ENCODE data around the gene GC.

GC gene, protein sequence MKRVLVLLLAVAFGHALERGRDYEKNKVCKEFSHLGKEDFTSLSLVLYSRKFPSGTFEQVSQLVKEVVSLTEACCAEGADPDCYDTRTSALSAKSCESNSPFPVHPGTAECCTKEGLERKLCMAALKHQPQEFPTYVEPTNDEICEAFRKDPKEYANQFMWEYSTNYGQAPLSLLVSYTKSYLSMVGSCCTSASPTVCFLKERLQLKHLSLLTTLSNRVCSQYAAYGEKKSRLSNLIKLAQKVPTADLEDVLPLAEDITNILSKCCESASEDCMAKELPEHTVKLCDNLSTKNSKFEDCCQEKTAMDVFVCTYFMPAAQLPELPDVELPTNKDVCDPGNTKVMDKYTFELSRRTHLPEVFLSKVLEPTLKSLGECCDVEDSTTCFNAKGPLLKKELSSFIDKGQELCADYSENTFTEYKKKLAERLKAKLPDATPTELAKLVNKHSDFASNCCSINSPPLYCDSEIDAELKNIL

DNA sequence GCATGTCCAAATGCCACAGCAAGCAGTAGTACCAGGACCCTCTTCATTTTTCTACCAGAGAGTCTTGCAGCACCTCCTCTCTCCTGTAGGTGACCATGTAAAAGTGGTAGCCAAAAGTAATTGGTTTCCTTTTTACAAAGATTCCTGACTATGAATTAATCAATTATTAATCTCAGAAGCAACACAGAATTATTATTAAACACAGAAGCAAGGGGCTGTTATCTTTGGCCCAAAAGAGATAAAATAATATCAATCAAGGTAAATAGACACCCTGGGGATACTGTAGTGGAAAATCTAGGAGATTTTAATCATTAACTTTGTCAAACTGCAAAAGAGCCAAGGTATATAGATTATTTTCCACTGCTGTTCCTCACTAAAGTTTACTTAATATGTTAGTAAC lies at the start of gene GC:
TSS of gene GC (minus strand) at position 108 of the 400 bp plus-strand sequence. CDS start at position 47, 61 bp downstream.
- no peak for TF ChIP-seq GATA3 (IDR thresholded peaks at IDR 0.05; ENCODE audit: low read depth, low read length)

DNA sequence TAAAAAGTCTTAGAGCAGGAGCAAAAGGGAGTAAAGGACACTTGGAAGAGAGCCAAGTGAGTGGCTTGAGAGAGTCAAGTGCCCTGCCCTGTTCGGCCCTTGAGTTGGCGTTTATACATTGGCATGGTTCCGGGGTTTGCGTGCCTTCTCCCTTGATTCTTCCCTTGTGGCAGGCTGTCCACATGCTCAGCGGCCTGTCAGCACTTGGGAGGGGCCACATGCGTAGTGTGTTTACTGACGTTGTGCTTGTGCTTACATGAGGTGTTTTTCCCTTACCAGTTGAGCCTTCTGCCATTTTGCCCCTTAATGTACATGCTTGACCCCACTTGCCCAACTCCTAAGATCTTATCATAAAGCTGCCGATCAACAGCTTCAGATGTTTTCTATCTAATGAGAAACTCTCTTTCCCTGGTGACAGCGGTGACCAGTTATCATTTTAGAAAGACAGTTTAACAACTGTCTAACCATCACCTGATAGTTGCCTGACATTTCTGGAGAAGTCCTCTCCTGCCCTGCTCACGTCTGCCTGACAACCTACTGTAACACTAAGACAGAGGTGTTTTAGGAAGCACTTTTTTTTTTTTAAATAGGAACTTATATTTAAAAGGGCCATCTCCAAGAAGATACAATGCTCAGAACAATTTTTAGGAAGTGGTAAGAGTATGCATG lies 49.5 kb upstream of the GC start:
- TF ChIP-seq GATA3 (IDR thresholded peaks at IDR 0.05; ENCODE audit: low read depth, low read length) (no peak), GATA2 (IDR thresholded peaks at IDR 0.05; ENCODE audit: low read depth, low read length) (no peak)

DNA sequence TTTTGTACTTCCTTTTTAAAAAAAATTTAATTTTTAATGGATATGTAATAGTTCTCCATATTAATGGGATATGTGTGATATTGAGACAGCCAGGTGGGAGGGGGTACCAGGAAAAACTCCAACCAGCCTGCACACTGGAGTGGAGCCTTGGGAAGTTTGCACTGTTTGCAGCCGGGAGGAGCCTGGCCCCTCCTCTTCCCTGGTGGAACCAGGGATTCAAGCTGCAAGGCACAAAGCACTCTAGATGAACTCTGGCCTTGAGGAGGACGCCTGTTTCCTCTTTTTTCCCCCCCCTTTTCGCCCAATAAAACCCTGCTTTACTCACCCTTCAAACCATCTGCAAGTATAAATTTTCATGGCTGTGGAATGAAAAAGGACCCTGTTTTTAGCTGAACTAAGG lies 48.2 kb upstream of the GC start:
- TF ChIP-seq GATA2 (IDR thresholded peaks at IDR 0.05; ENCODE audit: low read depth, low read length), result no peak
- no peak for TF ChIP-seq GATA3 (IDR thresholded peaks at IDR 0.05; ENCODE audit: low read depth, low read length)

DNA sequence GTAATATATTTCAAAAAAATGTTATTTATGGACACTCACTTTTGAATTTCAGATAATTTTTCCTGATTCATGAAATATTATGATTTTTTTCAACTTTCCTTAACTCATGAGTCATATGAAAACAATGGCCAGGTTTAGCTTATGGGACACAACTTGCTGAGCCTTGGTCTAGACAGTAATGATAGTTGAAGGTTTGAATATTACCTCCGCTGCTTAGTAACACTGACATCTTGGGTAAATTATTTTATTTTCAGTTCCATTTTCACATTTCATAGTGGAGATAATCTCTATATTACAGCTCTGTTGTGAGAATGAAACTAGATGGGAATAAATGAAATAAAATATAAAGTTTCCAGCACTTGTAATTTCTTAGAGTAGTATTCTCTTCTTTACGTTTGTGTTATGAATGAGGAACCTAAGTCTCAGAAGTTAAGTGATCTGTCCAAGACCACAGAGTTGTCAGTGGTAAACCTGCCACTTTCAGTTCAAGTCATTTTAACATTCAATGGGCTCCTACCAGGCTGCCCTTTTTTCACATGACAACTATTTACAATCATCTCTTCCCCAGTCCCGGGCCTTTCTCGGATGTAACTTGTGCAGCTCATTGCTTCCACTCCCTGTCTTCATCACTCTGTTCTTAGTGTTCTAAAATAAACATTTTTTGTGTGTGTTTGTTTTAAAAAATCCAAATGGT lies 46.8 kb upstream of the GC start:
- no peak for TF ChIP-seq GATA3 (IDR thresholded peaks at IDR 0.05; ENCODE audit: low read depth, low read length)
- TF ChIP-seq GATA2 (IDR thresholded peaks at IDR 0.05; ENCODE audit: low read depth, low read length), result no peak

DNA sequence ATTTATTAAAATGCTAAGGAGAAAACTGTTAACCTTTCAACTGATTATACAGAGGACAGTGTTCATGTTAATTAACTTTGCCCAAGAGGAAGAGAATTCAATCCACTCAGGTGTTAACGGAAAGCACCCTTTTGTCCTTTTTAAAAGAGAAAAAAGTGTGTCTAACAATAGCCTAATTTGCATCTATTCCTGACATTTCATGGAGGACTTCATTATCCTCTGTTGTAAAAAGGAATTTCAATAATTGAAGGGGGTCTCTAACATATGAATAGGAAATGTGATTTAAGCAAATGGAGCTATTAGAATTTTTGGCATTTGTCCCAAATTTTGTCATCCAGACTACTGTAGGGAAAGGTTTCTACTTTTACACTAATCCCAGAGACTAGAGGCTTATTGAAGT lies 44.6 kb upstream of the GC start:
- no peak for TF ChIP-seq GATA2 (IDR thresholded peaks at IDR 0.05; ENCODE audit: low read depth, low read length)
- TF ChIP-seq GATA3 (IDR thresholded peaks at IDR 0.05; ENCODE audit: low read depth, low read length), result no peak

DNA sequence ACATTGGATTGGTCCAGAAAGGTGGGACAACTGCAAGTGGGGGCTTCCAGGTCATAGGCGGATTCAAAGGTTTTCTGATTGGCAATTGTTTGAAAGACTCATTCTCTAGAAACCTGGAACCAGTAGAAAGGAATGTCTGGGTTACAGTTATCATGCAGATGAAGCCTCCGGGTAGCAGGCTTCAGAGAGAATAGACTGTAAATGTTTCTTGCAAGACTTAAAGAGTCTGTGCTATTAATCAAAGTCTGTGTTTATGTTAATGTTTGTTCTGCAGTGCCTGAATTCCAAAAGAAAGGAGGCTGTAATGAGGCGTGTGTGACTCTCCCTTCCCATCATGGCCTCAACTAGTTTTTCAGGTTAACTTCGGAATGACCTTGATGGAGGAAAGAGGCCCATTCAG lies 43.9 kb upstream of the GC start:
- TF ChIP-seq GATA2 (IDR thresholded peaks at IDR 0.05; ENCODE audit: low read depth, low read length) (no peak), GATA3 (IDR thresholded peaks at IDR 0.05; ENCODE audit: low read depth, low read length) (no peak)

DNA sequence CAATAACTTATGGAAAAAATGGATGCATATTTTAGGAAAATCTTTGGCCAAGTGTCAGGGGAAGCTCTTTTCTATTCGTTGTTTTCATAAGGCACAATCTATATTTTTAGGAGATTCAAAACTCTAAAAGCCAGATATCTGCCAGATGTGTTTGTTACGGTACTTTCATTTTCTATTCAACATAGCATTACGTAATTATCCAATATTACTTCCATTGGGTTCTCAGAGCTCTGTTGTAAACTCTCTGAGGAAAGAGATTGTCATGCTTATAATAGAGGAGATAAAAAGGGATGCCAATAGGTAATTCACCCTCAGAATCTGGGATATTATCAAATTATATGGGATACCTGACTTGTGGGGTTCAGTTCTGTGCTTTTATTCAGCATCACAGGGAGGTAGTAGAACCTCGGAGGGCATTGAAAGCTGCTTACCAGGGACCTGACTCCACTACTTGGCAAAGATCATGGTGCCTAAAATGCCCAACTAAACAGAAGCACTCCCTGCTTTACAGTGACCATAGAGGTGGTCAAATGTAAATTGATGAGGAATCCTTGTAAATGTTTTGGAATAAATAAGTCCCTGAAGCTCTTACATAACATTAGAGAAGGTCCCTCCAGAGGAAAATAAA lies 32.9 kb upstream of the GC start:
- TF ChIP-seq GATA3 (IDR thresholded peaks at IDR 0.05; ENCODE audit: low read depth, low read length) (no peak), GATA2 (IDR thresholded peaks at IDR 0.05; ENCODE audit: low read depth, low read length) (no peak)

DNA sequence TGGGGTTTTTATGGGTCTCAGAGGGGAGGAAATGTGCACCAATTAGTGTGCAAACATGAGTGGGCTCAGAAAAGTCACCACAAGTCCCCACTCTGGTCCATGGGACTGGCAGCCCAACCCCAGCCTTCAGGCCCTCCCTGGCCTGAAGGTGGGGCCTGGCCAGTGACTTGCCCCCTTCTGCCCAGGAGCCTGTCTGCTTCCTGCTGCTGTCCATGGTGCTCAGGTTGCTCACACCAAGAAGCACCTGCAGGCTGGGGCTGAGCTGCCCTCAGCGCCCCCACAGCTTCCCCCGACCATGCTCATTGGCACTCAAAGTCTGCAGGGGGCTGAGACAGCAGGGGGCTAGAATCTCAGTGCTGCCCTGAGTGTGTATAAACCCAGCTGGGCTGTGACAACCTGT lies 30.6 kb upstream of the GC start:
- TF ChIP-seq GATA3 (IDR thresholded peaks at IDR 0.05; ENCODE audit: low read depth, low read length) (no peak), GATA2 (IDR thresholded peaks at IDR 0.05; ENCODE audit: low read depth, low read length) (no peak)

DNA sequence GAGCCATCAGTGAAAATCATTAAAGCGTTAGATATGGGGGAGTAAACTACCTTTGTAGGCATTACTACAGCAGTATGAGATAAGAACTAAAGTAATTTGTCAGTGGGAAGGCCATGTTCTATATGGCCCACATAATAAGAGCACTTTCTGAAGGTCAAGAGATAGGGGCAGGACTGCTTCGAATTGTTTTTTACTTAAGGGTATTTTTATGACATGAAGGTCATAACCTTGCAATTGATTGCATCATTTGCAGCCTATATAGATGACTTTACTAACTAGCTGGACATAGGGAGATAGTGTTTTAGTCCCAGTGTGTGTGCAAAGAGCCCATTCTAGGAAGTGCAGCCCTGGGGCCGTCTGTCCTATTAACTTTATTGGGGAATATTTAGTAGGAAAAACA lies 23.6 kb upstream of the GC start:
- TF ChIP-seq GATA2 (IDR thresholded peaks at IDR 0.05; ENCODE audit: low read depth, low read length), result no peak
- no peak for TF ChIP-seq GATA3 (IDR thresholded peaks at IDR 0.05; ENCODE audit: low read depth, low read length)

DNA sequence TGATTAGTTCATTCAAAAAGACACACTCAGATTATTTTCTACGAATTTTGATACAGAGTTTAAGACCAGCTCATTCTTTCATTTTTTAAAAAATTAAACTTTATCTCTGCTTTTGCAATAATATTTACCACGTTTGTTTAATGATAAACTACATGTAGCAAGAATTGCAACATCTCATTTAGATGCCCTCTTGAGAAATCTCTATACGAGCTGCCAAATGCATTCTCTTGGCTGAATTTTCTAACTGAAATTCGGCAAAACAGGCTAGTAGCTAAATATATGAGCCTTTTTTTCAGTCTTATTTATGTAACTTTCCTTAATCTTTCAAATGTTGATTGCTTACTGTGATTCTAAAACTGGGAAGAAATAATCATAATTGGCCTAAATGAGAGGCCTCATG lies 2.1 kb upstream of the GC start:
- no peak for TF ChIP-seq GATA3 (IDR thresholded peaks at IDR 0.05; ENCODE audit: low read depth, low read length)
- no peak for TF ChIP-seq GATA2 (IDR thresholded peaks at IDR 0.05; ENCODE audit: low read depth, low read length)

DNA sequence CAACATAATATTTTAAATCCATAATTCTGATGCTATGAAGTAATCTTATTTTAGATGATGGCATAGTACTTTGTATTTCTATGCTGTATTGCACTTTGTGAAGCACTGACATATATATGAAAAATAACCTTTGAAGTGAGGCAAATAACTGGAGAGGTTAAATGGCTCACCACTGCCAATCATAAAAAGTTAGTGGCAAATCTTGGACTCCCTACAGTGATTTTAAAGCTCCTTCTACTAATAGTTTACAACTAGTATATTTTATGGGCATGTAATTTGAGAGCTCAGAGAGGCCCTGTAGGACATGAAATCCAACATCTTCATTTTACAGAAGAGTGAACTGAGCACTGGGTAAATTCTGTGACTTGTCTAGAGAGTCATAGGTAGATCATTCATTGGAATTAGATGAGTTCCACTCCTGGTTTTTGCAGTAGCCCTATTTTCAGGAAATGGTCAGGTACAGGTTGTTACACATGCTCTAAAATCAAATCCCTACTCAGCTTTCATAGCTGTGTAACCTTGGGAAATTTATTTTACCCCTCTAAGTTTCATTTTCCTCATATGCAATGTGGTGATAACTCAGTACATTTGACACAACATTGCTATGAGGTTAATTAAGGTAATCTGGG lies 804 bp upstream of the GC start:
- TF ChIP-seq GATA3 (IDR thresholded peaks at IDR 0.05; ENCODE audit: low read depth, low read length) (no peak), GATA2 (IDR thresholded peaks at IDR 0.05; ENCODE audit: low read depth, low read length) (no peak)

DNA sequence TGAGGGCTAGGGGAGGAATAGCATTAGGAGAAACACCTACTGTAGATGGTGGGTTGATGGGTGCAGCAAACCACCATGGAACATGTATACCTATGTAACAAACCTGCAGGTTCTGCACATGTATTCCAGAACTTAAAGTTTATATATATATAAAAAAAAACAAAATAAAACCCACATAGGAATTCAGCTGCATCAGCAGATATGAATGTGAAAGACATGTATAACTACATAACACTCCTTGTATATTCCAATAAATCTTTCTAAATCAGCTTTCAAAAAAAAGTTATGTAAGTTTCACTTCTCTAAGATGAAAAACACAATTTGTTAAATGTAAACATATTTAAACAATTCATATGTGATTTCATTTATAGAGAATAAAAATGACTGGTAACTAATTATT lies 6.0 kb downstream of the GC start:
- TF ChIP-seq GATA3 (IDR thresholded peaks at IDR 0.05; ENCODE audit: low read depth, low read length) (no peak), GATA2 (IDR thresholded peaks at IDR 0.05; ENCODE audit: low read depth, low read length) (no peak)

DNA sequence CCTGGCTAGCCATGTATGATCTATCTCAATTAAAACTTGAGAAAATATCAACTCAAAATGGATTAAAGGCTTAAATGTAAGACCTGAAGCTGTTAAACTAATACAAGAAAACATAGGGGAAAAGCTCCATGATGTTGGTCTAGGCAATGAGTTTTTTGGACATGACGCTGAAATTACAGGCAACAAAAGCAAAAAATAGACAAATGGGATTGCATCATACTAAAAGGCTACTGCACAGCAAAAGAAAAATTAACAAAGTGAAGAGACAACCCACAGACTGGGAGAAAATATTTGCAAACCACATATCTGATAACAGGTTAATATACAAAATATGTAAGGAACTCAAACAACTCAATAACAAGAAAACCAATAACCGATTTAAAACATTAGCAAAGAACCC lies 8.4 kb downstream of the GC start:
- no peak for TF ChIP-seq GATA2 (IDR thresholded peaks at IDR 0.05; ENCODE audit: low read depth, low read length)
- no peak for TF ChIP-seq GATA3 (IDR thresholded peaks at IDR 0.05; ENCODE audit: low read depth, low read length)

DNA sequence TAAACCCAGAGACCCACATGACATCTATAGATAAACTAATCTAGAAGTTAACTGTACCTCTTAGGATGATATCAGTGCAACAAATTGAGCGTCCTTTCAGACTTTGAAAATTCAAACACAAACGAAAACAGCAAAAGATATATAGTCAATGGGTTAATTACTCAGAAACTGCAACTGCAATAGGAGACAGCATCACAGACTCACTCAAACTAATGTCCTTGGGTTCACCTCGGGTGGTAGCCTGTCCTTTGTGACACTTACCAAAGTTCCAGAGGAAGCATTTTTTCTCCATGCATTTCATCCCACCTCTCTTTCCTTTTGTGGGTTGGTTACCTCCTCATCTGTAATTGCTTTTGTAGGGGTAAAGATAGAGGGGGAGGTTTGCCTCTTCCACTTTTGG lies 9.7 kb downstream of the GC start:
- TF ChIP-seq GATA3 (IDR thresholded peaks at IDR 0.05; ENCODE audit: low read depth, low read length) (no peak), GATA2 (IDR thresholded peaks at IDR 0.05; ENCODE audit: low read depth, low read length) (no peak)

All from SH-SY5Y (cell line).